Measurements from ENCODE around the gene UTS2R.

DNA sequence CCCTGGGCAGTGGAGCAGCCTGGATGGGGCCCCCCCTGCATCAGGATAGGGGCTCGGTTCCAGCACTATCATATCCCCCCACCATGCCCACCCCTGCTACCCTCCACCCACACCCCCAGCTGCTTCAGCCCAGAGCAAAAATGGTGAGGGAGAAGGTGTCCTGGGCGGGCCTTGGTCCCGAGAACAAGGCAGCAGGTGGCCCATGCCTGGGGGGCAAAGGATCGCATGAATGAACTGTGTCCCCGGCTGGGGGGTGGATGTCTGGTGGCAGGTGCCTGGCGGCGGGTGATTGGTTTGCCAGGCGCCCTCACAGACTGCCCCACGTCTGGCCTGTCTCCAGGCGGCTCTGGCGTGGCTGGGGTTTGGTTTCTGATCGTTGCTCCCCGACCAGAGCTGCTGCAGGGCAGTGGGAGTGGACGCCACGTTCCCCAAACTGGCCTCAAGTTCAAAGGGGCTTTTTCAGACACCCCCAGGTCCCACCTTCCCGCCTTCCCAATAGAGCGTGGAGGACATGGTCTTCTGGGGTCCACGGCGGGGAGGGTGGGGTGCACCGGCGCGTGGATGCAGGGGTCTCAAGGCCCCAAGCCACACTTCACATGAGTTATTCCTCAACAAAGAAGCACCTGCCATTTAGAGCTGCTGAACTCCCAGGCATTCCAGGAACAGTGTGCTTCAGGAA, 12.6 kb downstream of the UTS2R start:
- TF ChIP-seq POLR2AphosphoS5 (IDR thresholded peaks at IDR 0.05) (no peak), POLR2A (IDR thresholded peaks at IDR 0.05) (no peak)
- TF ChIP-seq, protein P1, sequence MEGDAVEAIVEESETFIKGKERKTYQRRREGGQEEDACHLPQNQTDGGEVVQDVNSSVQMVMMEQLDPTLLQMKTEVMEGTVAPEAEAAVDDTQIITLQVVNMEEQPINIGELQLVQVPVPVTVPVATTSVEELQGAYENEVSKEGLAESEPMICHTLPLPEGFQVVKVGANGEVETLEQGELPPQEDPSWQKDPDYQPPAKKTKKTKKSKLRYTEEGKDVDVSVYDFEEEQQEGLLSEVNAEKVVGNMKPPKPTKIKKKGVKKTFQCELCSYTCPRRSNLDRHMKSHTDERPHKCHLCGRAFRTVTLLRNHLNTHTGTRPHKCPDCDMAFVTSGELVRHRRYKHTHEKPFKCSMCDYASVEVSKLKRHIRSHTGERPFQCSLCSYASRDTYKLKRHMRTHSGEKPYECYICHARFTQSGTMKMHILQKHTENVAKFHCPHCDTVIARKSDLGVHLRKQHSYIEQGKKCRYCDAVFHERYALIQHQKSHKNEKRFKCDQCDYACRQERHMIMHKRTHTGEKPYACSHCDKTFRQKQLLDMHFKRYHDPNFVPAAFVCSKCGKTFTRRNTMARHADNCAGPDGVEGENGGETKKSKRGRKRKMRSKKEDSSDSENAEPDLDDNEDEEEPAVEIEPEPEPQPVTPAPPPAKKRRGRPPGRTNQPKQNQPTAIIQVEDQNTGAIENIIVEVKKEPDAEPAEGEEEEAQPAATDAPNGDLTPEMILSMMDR (IDR thresholded peaks at IDR 0.05): no peak
